ENCODE results near the gene COMMD1. TPM values are rescaled to one million over a fixed set of nuclear protein-coding genes. Genes with fewer than 3 reads are reported as not detected.
"Not testable (repeated sequence)": the region's sequence is repeated elsewhere in the genome, so short reads cannot be mapped to it uniquely, and the experiment has no call there.

The COMMD1 gene
- polyA plus RNA-seq, 3 donors: 69.2 to 82.8 (median 77.2) TPM

- DNase-seq: no peak
Observed at GRCh38 chr2:62010632-62011256, 105.3 kb downstream of the COMMD1 start.

GRCh38 chr2:62013641-62014040 is 108.2 kb downstream of the COMMD1 start:
- DNase-seq: no peak

DNA sequence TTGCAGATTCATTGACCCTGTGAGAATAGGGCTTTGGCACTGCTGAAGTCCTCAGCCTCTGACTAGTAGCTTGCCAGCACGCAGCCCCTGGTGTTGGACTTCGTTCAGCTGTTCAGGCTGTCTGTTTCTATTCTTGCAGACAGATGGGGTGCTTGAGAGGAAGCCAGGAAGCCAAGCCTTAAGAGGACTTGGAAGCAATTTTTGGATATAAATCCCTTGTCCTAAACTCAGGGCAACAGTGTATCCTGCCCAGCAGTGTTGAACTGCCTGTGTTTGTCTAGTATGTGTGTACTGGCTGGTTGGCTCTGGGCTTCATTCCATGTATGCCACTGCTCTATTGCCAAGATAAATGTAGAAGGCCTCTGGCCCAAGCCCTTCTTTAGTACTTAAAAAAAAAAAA is 108.6 kb downstream of the COMMD1 start:
- DNase-seq: peak; percentile 50

- DNase-seq: peak; percentile 23
Observed at GRCh38 chr2:62016957-62017356, 111.5 kb downstream of the COMMD1 start.

GRCh38 chr2:62029910-62030309 is 124.4 kb downstream of the COMMD1 start:
- DNase-seq: no peak

DNA sequence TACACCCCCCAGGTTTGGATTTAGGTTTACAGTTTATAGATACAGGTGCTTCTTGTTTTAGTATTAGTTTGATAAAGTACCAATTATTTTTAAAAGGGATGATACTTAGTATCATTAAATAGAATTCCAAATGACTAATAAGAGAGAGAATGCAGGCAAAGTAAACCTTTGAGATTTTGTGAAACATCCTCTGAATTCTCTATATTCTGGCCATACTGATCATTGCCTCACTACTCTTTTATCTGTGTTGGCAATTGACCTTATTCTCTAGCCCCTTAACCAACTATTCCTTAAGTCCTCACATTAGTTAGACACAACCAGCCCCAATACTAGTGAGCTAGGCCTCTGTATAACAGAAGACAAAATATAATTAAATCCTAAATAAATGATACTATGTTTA is 125.4 kb downstream of the COMMD1 start:
- no peak for DNase-seq

GRCh38 chr2:62032096-62032495 is 126.6 kb downstream of the COMMD1 start:
- no peak for DNase-seq

DNA sequence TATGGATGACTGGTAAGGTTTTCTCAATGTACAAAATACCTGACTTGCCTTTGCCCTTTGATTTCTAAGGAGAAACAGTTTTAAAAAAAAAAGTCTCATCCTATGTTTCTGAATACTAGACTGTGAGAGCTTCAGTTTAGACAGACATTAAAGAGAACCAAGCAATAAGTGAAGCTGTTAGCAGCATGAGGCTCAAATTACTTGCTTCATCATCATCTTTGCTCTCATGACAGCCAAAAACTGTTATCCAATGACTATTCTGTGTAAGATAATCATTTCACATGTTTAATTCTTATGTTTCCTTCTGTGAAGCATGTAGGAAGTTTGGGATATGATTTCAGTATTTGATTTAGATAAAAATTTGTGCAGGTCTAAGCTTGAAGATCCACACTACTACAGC is 129.2 kb downstream of the COMMD1 start:
- no peak for DNase-seq

DNA sequence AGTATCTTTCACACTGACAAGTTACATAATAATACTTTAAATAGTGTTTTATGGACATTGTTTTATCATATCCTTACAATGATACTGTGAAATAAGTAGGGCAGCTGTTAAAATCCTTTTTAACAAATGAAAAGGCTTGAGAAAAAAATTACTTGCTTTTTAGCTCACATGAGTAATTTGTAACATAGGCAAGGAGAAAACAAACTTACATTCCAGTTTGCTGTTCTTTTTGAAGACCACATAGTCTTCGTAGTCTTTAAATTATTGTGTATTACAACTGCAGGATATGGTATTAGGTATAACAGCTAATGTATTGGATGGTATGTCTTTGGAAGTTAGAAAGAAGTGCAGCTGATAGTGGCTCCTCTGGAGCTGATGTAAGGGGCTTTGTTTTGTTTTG is 130.8 kb downstream of the COMMD1 start:
- no peak for DNase-seq

GRCh38 chr2:62036761-62037250 is 131.3 kb downstream of the COMMD1 start:
- no peak for DNase-seq

DNA sequence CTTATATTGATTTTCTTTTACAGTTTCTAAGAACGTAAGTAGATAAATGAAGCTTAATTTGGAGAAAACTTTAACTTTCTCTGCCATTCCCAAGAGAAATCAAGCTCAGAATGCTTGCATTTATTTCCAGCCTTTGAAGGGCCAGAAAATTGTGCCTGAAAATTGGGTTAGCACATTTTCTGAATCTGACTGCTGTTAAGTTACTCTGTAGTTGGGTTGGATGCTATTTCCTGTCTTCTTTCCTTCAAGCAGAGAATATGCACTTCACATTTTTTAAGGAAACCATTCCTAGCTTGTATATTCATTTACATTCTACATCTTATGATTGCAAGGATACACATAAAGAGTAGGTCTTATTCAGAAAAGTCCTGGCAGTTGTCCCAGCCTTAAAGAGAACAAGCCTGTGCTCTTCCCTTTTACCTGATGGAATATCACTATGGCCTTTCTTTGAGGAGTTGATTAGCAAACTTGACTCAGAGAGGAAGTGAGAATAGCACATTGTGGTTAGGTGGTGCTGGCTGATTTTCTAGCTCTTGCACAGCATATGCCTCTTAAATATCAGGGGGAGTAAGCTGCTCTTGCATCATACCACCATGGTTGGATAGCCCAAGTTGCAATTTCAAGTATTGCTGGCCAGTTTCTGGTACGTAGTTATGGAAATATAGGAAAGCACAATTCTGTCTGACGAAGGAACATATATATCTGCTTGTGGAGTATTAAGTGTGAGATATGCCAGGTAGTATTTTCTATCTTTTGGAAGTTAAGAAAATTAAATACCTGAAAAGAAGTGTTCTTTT is 133.7 kb downstream of the COMMD1 start:
- no peak for DNase-seq

DNA sequence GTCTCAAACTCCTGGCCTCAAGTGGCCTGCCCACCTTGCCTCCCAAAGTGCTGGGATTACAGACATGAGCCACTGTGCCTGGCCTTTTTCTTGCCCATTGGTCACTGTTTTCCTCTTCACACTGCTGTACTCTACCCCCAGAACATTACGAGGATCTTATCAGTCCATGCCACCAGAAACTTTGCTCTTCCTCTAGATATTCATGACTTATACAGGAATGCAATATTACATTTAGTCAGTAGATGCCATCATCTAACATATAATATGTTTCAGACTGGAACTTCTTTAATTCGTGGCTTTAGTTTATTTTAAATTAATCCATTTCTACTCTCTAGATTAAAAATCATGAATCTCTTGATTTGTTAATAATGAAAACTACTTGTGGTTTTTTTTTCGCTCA is 135.5 kb downstream of the COMMD1 start:
- DNase-seq: no peak

DNA sequence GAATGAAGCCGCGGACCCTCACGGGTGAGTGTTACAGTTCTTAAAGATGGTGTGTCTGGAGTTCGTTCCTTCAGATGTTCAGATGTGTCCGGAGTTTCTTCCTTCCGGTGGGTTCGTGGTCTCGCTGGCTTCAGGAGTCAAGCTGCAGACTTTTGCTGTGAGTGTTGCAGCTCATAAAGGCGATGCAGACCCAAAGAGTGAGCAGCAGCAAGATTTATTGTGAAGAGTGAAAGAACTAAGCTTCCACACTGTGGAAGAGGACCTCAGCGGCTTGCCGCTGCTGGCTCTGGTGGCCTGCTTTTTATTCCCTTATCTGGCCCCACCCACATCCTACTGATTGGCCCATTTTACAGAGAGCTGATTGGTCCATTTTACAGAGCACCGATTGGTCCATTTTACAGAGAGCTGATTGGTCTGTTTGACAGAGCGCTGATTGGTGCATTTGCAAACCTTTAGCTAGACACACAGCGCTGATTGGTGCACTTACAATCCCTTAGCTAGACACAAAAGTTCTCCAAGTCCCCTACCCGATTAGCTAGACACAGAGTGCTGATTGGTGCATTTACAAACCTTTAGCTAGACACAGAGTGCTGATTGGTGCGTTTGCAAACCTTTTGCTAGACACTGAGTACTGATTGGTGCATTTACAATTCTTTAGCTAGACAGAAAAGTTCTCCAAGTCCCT is 136.4 kb downstream of the COMMD1 start:
- not testable (repeated sequence) for DNase-seq

DNA sequence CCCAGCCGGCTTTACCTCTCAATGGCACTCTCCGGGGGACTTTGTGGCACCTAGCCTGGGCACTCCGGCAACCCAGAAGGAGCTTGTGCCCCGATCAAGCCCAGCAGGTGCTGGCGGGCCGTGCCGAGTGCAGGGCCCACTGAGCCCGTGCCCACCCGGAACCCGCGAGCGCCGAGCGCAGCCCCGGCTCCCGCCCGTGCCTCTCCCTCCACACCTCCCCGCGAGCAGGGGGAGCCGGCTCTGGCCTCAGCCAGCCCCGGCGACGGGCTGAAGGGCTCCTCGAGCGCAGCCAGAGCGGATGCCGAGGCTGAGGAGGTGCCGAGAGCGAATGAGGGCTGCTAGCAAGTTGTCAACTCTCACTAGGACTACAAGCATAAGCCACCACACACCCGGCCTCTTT is 136.9 kb downstream of the COMMD1 start:
- no peak for DNase-seq

DNA sequence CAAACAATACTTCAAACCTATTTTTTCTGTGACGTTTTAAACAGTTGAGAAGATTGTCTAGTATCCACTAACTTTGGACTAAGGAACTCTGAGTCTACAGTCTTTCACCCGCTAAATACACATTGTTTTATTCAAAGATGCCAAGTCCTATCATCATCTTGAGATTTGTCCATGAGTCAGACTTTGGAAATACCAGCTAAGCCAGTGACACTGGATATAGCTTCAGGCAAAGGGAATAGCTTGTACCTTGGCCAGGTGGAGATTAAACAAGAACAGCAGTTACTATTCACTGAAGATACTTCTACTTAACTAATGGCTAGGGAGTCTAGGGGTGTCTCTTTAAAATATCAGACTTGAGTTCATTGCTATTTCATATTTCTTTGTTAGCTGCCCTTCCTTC is 137.5 kb downstream of the COMMD1 start:
- no peak for DNase-seq

DNA sequence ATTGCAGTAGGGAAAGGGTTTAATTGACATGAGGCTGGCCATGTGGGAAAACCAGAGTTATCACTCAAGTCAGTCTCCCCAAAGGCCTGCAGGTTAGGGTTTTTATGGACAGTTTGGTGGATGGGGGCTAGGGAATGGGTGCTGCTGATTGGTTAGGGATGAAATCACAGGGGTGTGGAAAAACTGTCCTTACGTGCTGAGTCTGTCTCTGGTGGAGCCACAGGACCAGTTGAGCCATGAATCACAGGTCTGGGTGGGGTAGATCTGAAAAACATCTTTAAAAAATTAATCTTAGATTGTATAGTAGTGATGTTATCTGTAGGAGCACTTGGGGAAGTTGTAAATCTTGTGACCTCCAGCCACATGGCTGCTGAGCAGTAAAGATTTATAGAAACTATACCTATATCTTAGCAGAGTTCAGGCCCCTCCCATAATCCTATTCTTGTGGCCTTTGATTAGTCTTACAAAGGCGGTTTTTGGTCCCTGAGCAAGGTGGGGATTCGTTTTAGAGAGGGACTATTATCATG is 139.6 kb downstream of the COMMD1 start:
- DNase-seq: no peak

DNA sequence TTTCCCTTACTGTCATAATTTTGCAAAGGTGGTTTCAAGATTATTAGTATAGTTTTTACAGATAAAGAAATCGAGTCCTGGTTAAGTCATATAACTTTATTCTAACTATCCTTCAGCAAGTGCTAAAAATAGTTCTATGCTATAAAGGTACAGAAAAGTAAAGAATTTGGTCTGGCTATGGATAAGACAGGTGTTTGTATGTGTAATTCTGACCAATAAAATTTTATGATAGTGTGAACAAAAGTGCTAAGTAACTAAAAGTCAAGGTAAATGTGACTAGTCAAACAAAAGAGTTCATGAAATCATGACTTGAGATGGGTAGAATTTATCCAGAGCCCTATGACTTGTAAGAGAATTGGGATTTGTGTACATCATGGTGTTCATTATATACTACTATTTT is 140.7 kb downstream of the COMMD1 start:
- no peak for DNase-seq

GRCh38 chr2:62050456-62051045 is 145.1 kb downstream of the COMMD1 start:
- no peak for DNase-seq

GRCh38 chr2:62054029-62054791 is 148.7 kb downstream of the COMMD1 start:
- DNase-seq: no peak

GRCh38 chr2:62054916-62055450 is 149.5 kb downstream of the COMMD1 start:
- DNase-seq: no peak

DNA sequence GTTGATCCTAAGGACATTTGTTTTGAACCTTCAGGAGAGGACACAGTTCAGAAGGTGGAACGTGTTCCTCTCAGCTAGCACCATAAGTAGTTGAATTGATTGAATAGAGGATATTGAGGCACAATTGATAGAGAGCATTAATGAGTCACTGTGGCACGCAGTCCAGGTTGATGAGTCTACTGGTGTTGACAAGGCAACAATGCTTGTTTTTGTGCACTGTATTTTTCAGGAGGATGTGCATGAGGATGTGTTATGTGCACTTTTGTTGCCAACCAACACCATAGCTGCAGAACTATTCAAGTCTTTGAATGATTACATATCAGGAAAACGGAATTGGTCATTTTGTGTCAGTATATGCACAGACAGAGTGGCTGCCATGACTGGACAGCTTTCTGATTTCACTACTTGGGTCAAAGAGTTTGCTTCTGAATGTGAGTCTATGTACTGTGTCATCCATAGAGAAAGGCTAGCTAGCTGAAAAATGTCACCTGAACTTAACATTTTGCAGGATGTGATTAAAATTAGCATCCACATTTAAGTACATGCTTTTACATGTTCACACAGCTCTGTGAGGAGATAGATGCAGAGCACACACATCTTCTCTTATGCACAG is 150.4 kb downstream of the COMMD1 start:
- DNase-seq: no peak

All from renal pelvis (tissue), 4 donors.